NT2/D1 (cell line): ENCODE results near the gene ENAM.

ENCODE experiments used
- DNase-seq: peaks from one replicate; pipeline ENCODE4 v3.0.0-alpha.2; 2011; ENCODE audit warnings: low read depth, low spot score
- H3K27me3 ChIP-seq: 2 replicates; pipeline ENCODE4 v1.6.0; 2011; ENCODE audit warnings: mild to moderate bottlenecking; ENCODE audit not compliant: insufficient read length, insufficient read depth
- H3K36me3 ChIP-seq: 2 replicates; pipeline ENCODE4 v1.6.1; 2011; ENCODE audit warnings: mild to moderate bottlenecking, low read length, mixed read lengths; ENCODE audit not compliant: insufficient read depth, insufficient read length
- H3K4me1 ChIP-seq: 2 replicates; pipeline ENCODE4 v1.5.1; 2011; ENCODE audit not compliant: insufficient read depth, insufficient read length
- H3K4me3 ChIP-seq: 2 replicates; pipeline ENCODE4 v1.5.1; 2011; ENCODE audit warnings: low read depth; ENCODE audit not compliant: insufficient read length
- H3K9ac ChIP-seq: 2 replicates; pipeline ENCODE4 v1.6.0; 2011; ENCODE audit warnings: low read depth; ENCODE audit not compliant: insufficient read length
- H3K9me3 ChIP-seq: 2 replicates; pipeline ENCODE4 v1.5.1; 2011; ENCODE audit warnings: mild to moderate bottlenecking, low read length; ENCODE audit not compliant: insufficient read depth
- SUZ12 ChIP-seq: IDR thresholded peaks from 2 replicates; pipeline ENCODE4 v1.6.1; 2011; ENCODE audit not compliant: insufficient read length, insufficient read depth; ENCODE audit errors: extremely low read depth
- YY1 ChIP-seq: IDR thresholded peaks from 2 replicates; pipeline ENCODE4 v1.6.1; 2011; ENCODE audit not compliant: insufficient read length, insufficient read depth
- ZNF274 ChIP-seq: IDR thresholded peaks from 2 replicates; pipeline ENCODE4 v1.6.1; 2011; ENCODE audit warnings: mild to moderate bottlenecking, low read depth, low read length

ENAM gene

DNA sequence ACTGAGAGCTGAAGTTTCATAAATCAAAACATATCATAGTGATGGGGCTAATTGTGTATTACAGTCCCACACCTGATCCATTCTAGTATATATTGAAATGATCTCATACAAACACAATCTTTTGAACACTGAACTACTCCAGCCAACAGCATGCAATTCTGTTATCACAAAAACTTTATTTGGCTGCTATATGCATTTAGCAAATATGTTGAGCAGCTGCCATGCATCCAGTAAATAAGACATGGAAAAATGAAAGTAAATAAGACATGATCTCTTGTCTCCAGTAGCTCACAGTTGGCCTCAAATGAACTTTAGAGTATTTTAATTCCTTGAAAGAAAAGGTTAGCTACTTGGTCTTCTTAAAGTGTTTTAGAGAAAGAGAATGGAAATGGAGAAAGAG, 34.3 kb upstream of the ENAM start:
- Histone ChIP-seq H3K36me3 (no peaks in the 10 kb centered on the region), H3K4me1 (no peaks in the 10 kb centered on the region), H3K27me3 (no peaks in the 10 kb centered on the region), H3K9ac (no peak overlapping the region), H3K4me3 (no peak overlapping the region), H3K9me3 (no peaks in the 10 kb centered on the region)
- no peak for DNase-seq
- TF ChIP-seq ZNF274: no peak
- no peak for TF ChIP-seq SUZ12
- no peak for TF ChIP-seq YY1

GRCh38 chr4:70600305-70600704, 28.2 kb upstream of the ENAM start:
- no peaks in the 10 kb centered on the region for H3K4me1 ChIP-seq
- H3K4me3 ChIP-seq: no peak overlapping the region
- no peak for DNase-seq
- H3K9ac ChIP-seq: no peak overlapping the region
- no peaks in the 10 kb centered on the region for H3K36me3 ChIP-seq
- H3K9me3 ChIP-seq: no peaks in the 10 kb centered on the region
- TF ChIP-seq SUZ12 (no peak), YY1 (no peak), ZNF274 (no peak)
- no peaks in the 10 kb centered on the region for H3K27me3 ChIP-seq

DNA sequence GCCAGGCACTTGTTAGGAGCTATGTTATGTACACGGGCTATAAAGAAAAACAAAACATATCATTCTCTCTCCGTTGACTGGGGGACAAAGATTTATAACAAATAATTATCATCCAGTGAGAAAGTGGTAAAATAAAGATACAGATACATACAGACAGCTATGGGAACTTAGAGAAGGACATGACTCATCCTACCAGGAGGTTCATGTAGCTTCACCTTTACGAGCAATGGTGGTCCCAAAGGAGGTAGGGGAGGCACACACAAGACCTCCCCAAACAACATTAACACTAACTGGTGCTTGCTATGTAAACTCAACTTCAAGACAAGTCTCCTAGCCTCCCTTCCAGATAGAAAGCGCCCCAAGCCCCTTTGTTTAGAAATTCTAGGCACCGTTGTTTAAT, 27.6 kb upstream of the ENAM start:
- no peak overlapping the region for H3K9ac ChIP-seq
- TF ChIP-seq SUZ12 (no peak), ZNF274 (no peak), YY1 (no peak)
- DNase-seq: no peak
- no peak overlapping the region for H3K4me3 ChIP-seq
- no peaks in the 10 kb centered on the region for H3K9me3 ChIP-seq
- H3K27me3 ChIP-seq: no peaks in the 10 kb centered on the region
- H3K4me1 ChIP-seq: no peaks in the 10 kb centered on the region
- no peaks in the 10 kb centered on the region for H3K36me3 ChIP-seq

DNA sequence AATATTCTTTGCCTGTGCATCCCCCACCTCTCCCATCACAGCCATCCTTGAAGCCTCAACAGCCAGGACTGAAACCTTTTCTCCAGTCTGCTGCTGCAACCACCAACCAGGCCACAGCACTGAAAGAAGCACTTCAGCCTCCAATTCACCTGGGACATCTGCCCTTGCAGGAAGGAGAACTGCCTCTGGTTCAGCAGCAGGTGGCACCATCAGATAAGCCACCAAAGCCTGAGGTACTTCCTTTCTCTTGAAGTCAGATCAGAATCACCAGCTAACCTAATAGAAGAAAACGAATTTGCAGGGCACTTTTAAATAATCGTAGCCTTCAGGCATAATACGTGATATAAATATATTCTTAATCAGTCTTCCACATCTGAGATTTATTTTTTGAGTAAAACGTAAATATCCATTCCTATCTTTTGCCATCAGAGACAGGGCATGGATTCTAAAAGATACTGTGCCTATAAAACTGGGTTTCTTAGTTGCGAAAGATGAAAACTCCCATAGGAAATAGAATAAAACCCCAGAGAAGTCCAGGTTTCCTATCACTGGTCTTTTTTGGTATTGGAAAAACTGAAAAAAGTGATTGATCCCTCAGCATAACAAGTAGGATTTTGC, 27.0 kb upstream of the ENAM start:
- H3K4me1 ChIP-seq: no peaks in the 10 kb centered on the region
- no peaks in the 10 kb centered on the region for H3K36me3 ChIP-seq
- H3K27me3 ChIP-seq: no peaks in the 10 kb centered on the region
- H3K4me3 ChIP-seq: no peak overlapping the region
- no peaks in the 10 kb centered on the region for H3K9me3 ChIP-seq
- TF ChIP-seq ZNF274 (no peak), SUZ12 (no peak), YY1 (no peak)
- DNase-seq: peak; percentile 58
- H3K9ac ChIP-seq: no peak overlapping the region

- no peaks in the 10 kb centered on the region for H3K9me3 ChIP-seq
- H3K9ac ChIP-seq: no peak overlapping the region
- no peak overlapping the region for H3K4me3 ChIP-seq
- no peaks in the 10 kb centered on the region for H3K27me3 ChIP-seq
- no peak for DNase-seq
- H3K36me3 ChIP-seq: no peaks in the 10 kb centered on the region
- no peaks in the 10 kb centered on the region for H3K4me1 ChIP-seq
- no peak for TF ChIP-seq SUZ12
- no peak for TF ChIP-seq ZNF274
- no peak for TF ChIP-seq YY1
Observed at GRCh38 chr4:70603856-70604255, 24.7 kb upstream of the ENAM start.

GRCh38 chr4:70606459-70606858, 22.1 kb upstream of the ENAM start:
- Histone ChIP-seq H3K27me3 (no peaks in the 10 kb centered on the region), H3K9me3 (no peaks in the 10 kb centered on the region), H3K4me1 (no peaks in the 10 kb centered on the region), H3K4me3 (no peak overlapping the region), H3K9ac (no peak overlapping the region), H3K36me3 (no peaks in the 10 kb centered on the region)
- DNase-seq: no peak
- no peak for TF ChIP-seq SUZ12
- no peak for TF ChIP-seq YY1
- no peak for TF ChIP-seq ZNF274

GRCh38 chr4:70607334-70607853, 21.1 kb upstream of the ENAM start:
- Histone ChIP-seq H3K9ac (no peak overlapping the region), H3K4me3 (no peak overlapping the region), H3K9me3 (no peaks in the 10 kb centered on the region), H3K27me3 (no peaks in the 10 kb centered on the region), H3K36me3 (no peaks in the 10 kb centered on the region), H3K4me1 (no peaks in the 10 kb centered on the region)
- DNase-seq: no peak
- no peak for TF ChIP-seq YY1
- no peak for TF ChIP-seq ZNF274
- TF ChIP-seq SUZ12: no peak
